Measurements from ENCODE around the gene MC3R.
"Not testable (repeated sequence)": the region's sequence is repeated elsewhere in the genome, so short reads cannot be mapped to it uniquely, and the experiment has no call there.

MC3R gene

GRCh38 chr20:56247954-56248782 lies at the start of gene MC3R:
Gene MC3R, plus strand, starts transcription at chr20:56248732. Its CDS starts 112 bp downstream, at chr20:56248844.
- no peak for DNase-seq (ENCODE audit: low read depth, low spot score)

GRCh38 chr20:56200456-56200855 lies 48.1 kb upstream of the MC3R start:
- no peak for DNase-seq (ENCODE audit: low read depth, low spot score)

GRCh38 chr20:56202493-56203077 lies 45.9 kb upstream of the MC3R start:
- DNase-seq (ENCODE audit: low read depth, low spot score): no peak

GRCh38 chr20:56204206-56204605 lies 44.3 kb upstream of the MC3R start:
- no peak for DNase-seq (ENCODE audit: low read depth, low spot score)

- DNase-seq (ENCODE audit: low read depth, low spot score): no peak
These were observed 43.2 kb upstream of the MC3R start for GRCh38 chr20:56205346-56205745.

GRCh38 chr20:56207656-56208055 lies 40.9 kb upstream of the MC3R start:
- no peak for DNase-seq (ENCODE audit: low read depth, low spot score)

GRCh38 chr20:56208121-56208520 lies 40.4 kb upstream of the MC3R start:
- no peak for DNase-seq (ENCODE audit: low read depth, low spot score)

- no peak for DNase-seq (ENCODE audit: low read depth, low spot score)
These were observed 37.5 kb upstream of the MC3R start for GRCh38 chr20:56211051-56211450.

GRCh38 chr20:56212091-56212490 lies 36.4 kb upstream of the MC3R start:
- no peak for DNase-seq (ENCODE audit: low read depth, low spot score)

GRCh38 chr20:56213321-56213720 lies 35.2 kb upstream of the MC3R start:
- no peak for DNase-seq (ENCODE audit: low read depth, low spot score)

- no peak for DNase-seq (ENCODE audit: low read depth, low spot score)
These were observed 33.4 kb upstream of the MC3R start for GRCh38 chr20:56215115-56215514.

- DNase-seq (ENCODE audit: low read depth, low spot score): no peak
These were observed 30.7 kb upstream of the MC3R start for GRCh38 chr20:56217829-56218228.

- not testable (repeated sequence) for DNase-seq (ENCODE audit: low read depth, low spot score)
These were observed 27.3 kb upstream of the MC3R start for GRCh38 chr20:56221186-56221585.

GRCh38 chr20:56222201-56222600 lies 26.3 kb upstream of the MC3R start:
- no peak for DNase-seq (ENCODE audit: low read depth, low spot score)

- DNase-seq (ENCODE audit: low read depth, low spot score): no peak
These were observed 25.6 kb upstream of the MC3R start for GRCh38 chr20:56222945-56223344.

GRCh38 chr20:56223352-56223751 lies 25.2 kb upstream of the MC3R start:
- no peak for DNase-seq (ENCODE audit: low read depth, low spot score)

- DNase-seq (ENCODE audit: low read depth, low spot score): no peak
These were observed 20.5 kb upstream of the MC3R start for GRCh38 chr20:56228021-56228420.

GRCh38 chr20:56229812-56230211 lies 18.7 kb upstream of the MC3R start:
- no peak for DNase-seq (ENCODE audit: low read depth, low spot score)

- no peak for DNase-seq (ENCODE audit: low read depth, low spot score)
These were observed 14.4 kb upstream of the MC3R start for GRCh38 chr20:56234110-56234509.

- no peak for DNase-seq (ENCODE audit: low read depth, low spot score)
These were observed 11.2 kb upstream of the MC3R start for GRCh38 chr20:56237335-56237734.

- DNase-seq (ENCODE audit: low read depth, low spot score): no peak
These were observed 4.3 kb upstream of the MC3R start for GRCh38 chr20:56244259-56244658.

GRCh38 chr20:56245761-56246160 lies 2.8 kb upstream of the MC3R start:
- DNase-seq (ENCODE audit: low read depth, low spot score): no peak

- DNase-seq (ENCODE audit: low read depth, low spot score): no peak
These were observed 868 bp downstream of the MC3R start for GRCh38 chr20:56249244-56249955.
